HG03095 (cell line): ENCODE measurements around the gene TBC1D5.

Experiments used
- ATAC-seq: cut with Tn5 transposase; IDR thresholded peaks from one replicate; pipeline ENCODE4 v1.9.1; 2021; ENCODE audit warnings: moderate library complexity; ENCODE audit not compliant: unreplicated experiment

The TBC1D5 gene

GRCh38 chr3:17121336-17121735 lies 621.1 kb downstream of the TBC1D5 start:
- ATAC-seq, result no peak

GRCh38 chr3:17120115-17120514 lies 622.3 kb downstream of the TBC1D5 start:
- no peak for ATAC-seq

- no peak for ATAC-seq
Observed at GRCh38 chr3:17119201-17120072, 623.0 kb downstream of the TBC1D5 start.

GRCh38 chr3:17118771-17119170 lies 623.7 kb downstream of the TBC1D5 start:
- no peak for ATAC-seq

GRCh38 chr3:17116007-17116600 lies 626.3 kb downstream of the TBC1D5 start:
- no peak for ATAC-seq

GRCh38 chr3:17115186-17115585 lies 627.2 kb downstream of the TBC1D5 start:
- ATAC-seq, result no peak

- ATAC-seq, result no peak
Observed at GRCh38 chr3:17111586-17111985, 630.8 kb downstream of the TBC1D5 start.

GRCh38 chr3:17110660-17111396 lies 631.6 kb downstream of the TBC1D5 start:
- ATAC-seq, result no peak
